Smooth muscle cell (in vitro differentiated cells): ENCODE results near the gene PNMA6F. TPM values are rescaled to one million over a fixed set of nuclear protein-coding genes. Genes with fewer than 3 reads are reported as not detected.

ENCODE experiments used
- DNase-seq: peaks from one replicate; lab custom pipeline; 2025; ENCODE audit not compliant: unreplicated experiment; lab: John Stamatoyannopoulos, UW
- H2AFZ ChIP-seq: fragments of 200-600 bp; sonication (generic); 2 replicates; pipeline ENCODE4 v1.6.0; 2016; ENCODE audit warnings: antibody characterized with exemption, low read depth, mild to moderate bottlenecking
- H3F3A ChIP-seq: fragments of 200-600 bp; sonication (generic); 2 replicates; pipeline ENCODE4 v1.6.0; 2017; ENCODE audit warnings: antibody characterized with exemption, low read depth
- H3K27ac ChIP-seq: fragments of 200-600 bp; sonication (generic); 2 replicates; pipeline ENCODE4 v1.5.1; 2016; ENCODE audit warnings: low read depth, mild to moderate bottlenecking
- H3K27me3 ChIP-seq: fragments of 200-600 bp; sonication (generic); 2 replicates; pipeline ENCODE4 v1.6.1; 2016; ENCODE audit warnings: low read depth, mild to moderate bottlenecking
- H3K36me3 ChIP-seq: fragments of 200-600 bp; sonication (generic); 2 replicates; pipeline ENCODE4 v1.5.1; 2016; ENCODE audit warnings: low read depth
- H3K4me1 ChIP-seq: fragments of 200-600 bp; sonication (generic); 2 replicates; pipeline ENCODE4 v1.5.1; 2016; ENCODE audit warnings: low read depth
- H3K4me2 ChIP-seq: fragments of 200-600 bp; sonication (generic); 2 replicates; pipeline ENCODE4 v1.6.0; 2016; ENCODE audit warnings: mild to moderate bottlenecking
- H3K4me3 ChIP-seq: fragments of 200-600 bp; sonication (generic); 2 replicates; pipeline ENCODE4 v1.5.1; 2016; ENCODE audit warnings: mild to moderate bottlenecking
- H3K79me2 ChIP-seq: fragments of 200-600 bp; sonication (generic); 2 replicates; pipeline ENCODE4 v1.6.0; 2016; ENCODE audit warnings: low read depth, mild to moderate bottlenecking
- H3K9ac ChIP-seq: fragments of 200-600 bp; sonication (generic); 2 replicates; pipeline ENCODE4 v1.6.0; 2016; ENCODE audit warnings: low read depth
- H3K9me3 ChIP-seq: fragments of 200-600 bp; sonication (generic); replicated peaks from 2 replicates; pipeline ENCODE4 v1.5.1; 2016; ENCODE audit warnings: low read depth
- H4K20me1 ChIP-seq: fragments of 200-600 bp; sonication (generic); 2 replicates; pipeline ENCODE4 v1.6.0; 2016; ENCODE audit warnings: low read depth
- CTCF ChIP-seq: fragments of 200-600 bp; sonication (generic); IDR thresholded peaks from 2 replicates; pipeline ENCODE4 v1.5.1; 2017; ENCODE audit warnings: borderline replicate concordance, mild to moderate bottlenecking, antibody characterized with exemption; ENCODE audit not compliant: insufficient read depth, poor library complexity, severe bottlenecking
- WGBS: methylation state at CpG from one replicate; pipeline ENCODE4 v1.1.7; 2016; ENCODE audit warnings: low lambda C conversion rate; 5-methylcytosine and 5-hydroxymethylcytosine counted together
- polyA plus RNA-seq: library from polyadenylated mRNA; unstranded; fragments of >200 nt; fragmentation: Nextera tagmentation; extraction: Ambion mirVana; gene quantifications from 2 replicates; pipeline ENCODE4 v1.2.1, GENCODE V29; 2016
- total RNA-seq: library from RNA; depleted of rRNA; stranded (reverse); fragments of >200 nt; gene quantifications from 2 replicates; pipeline ENCODE4 v1.2.3, GENCODE V29; 2014

The PNMA6F gene
- total and polyA plus RNA-seq, 2 experiments from 2014 or later: not detected

- 86% methylated on average over 7 of the region's 7 CpGs for WGBS
Measured at GRCh38 chrX:153338836-153339235, 17.3 kb upstream of the PNMA6F start.

GRCh38 chrX:153336988-153337387 lies 15.4 kb upstream of the PNMA6F start:
- no peaks in the 10 kb centered on the region for H3K9me3 ChIP-seq
- H2AFZ ChIP-seq: no peak overlapping the region
- no peaks in the 10 kb centered on the region for H3K36me3 ChIP-seq
- H3K4me2 ChIP-seq: no peak overlapping the region
- no peak for TF ChIP-seq CTCF
- peaks cover 30% of the 10 kb centered on the region for H3K79me2 ChIP-seq
- no peaks in the 10 kb centered on the region for H3F3A ChIP-seq
- H3K27me3 ChIP-seq: no peaks in the 10 kb centered on the region
- no peak for DNase-seq
- peaks cover 65% of the 10 kb centered on the region for H4K20me1 ChIP-seq
- 71% methylated on average over 5 of the region's 5 CpGs for WGBS
- H3K27ac ChIP-seq: no peak overlapping the region
- no peak overlapping the region for H3K9ac ChIP-seq
- no peak overlapping the region for H3K4me3 ChIP-seq
- H3K4me1 ChIP-seq: no peaks in the 10 kb centered on the region

More at GRCh38 chrX:153338836-153339235, 17.3 kb upstream of the PNMA6F start:
- no peaks in the 10 kb centered on the region for H3K9me3 ChIP-seq
- H3K79me2 ChIP-seq: peaks cover 30% of the 10 kb centered on the region
- peaks cover 81% of the 10 kb centered on the region for H4K20me1 ChIP-seq
- TF ChIP-seq CTCF: no peak
- no peaks in the 10 kb centered on the region for H3K27me3 ChIP-seq
- no peak overlapping the region for H3K27ac ChIP-seq
- no peaks in the 10 kb centered on the region for H3F3A ChIP-seq
- DNase-seq: no peak
- no peak overlapping the region for H3K9ac ChIP-seq
- no peaks in the 10 kb centered on the region for H3K4me1 ChIP-seq
- H3K36me3 ChIP-seq: no peaks in the 10 kb centered on the region
- no peak overlapping the region for H2AFZ ChIP-seq
- no peak overlapping the region for H3K4me3 ChIP-seq
- H3K4me2 ChIP-seq: no peak overlapping the region

GRCh38 chrX:153336121-153336894 lies 14.7 kb upstream of the PNMA6F start:
- no peak for TF ChIP-seq CTCF
- Histone ChIP-seq H3K27ac (no peak overlapping the region), H3F3A (no peaks in the 10 kb centered on the region), H3K4me3 (no peak overlapping the region), H3K36me3 (no peaks in the 10 kb centered on the region), H3K27me3 (no peaks in the 10 kb centered on the region), H3K9me3 (no peaks in the 10 kb centered on the region), H3K79me2 (peaks cover 30% of the 10 kb centered on the region), H3K9ac (no peak overlapping the region), H2AFZ (no peak overlapping the region), H3K4me2 (no peak overlapping the region), H3K4me1 (no peaks in the 10 kb centered on the region), H4K20me1 (peaks cover 58% of the 10 kb centered on the region)
- WGBS: 72% methylated on average over 11 of the region's 11 CpGs
- no peak for DNase-seq
